Type B pancreatic cell (in vitro differentiated cells): ENCODE data around the gene TMSB15A. TPM values are rescaled to one million over a fixed set of nuclear protein-coding genes. Genes with fewer than 3 reads are reported as not detected.
"Not testable (repeated sequence)": the region's sequence is repeated elsewhere in the genome, so short reads cannot be mapped to it uniquely, and the experiment has no call there.

ENCODE experiments used
- DNase-seq: peaks from one replicate; pipeline ENCODE4 v3.0.0; 2021; ENCODE audit warnings: mixed read lengths; ENCODE audit not compliant: unreplicated experiment; ENCODE audit errors: extremely low spot score
- H3K27ac Mint-ChIP-seq: 2 replicates; pipeline ENCODE4 v1.8.0; 2021; ENCODE audit warnings: mild to moderate bottlenecking, mixed read lengths
- H3K27me3 Mint-ChIP-seq: 2 replicates; pipeline ENCODE4 v1.8.0; 2021; ENCODE audit warnings: mixed read lengths
- H3K36me3 Mint-ChIP-seq: 2 replicates; pipeline ENCODE4 v1.8.0; 2021; ENCODE audit warnings: mixed read lengths
- H3K4me1 Mint-ChIP-seq: one replicate; pipeline ENCODE4 v1.8.0; 2021; ENCODE audit warnings: mixed read lengths; ENCODE audit not compliant: unreplicated experiment
- H3K4me3 Mint-ChIP-seq: 2 replicates; pipeline ENCODE4 v1.8.0; 2021; ENCODE audit warnings: mild to moderate bottlenecking, mixed read lengths
- H3K9me3 Mint-ChIP-seq: 2 replicates; pipeline ENCODE4 v1.8.0; 2021; ENCODE audit warnings: mixed read lengths
- long read RNA-seq: library from polyadenylated mRNA; unstranded; transcript quantifications from one replicate; pipeline ENCODE4 v2.0.0, GENCODE V29; 2020
- total RNA-seq: library from RNA; stranded (reverse); gene quantifications from 2 replicates; pipeline ENCODE4 v1.2.1, GENCODE V29; 2021; ENCODE audit warnings: low replicate concordance
- TF ChIP-seq, protein P1 (sequence below): fragments of 200-600 bp; sonication (generic); conservative IDR thresholded peaks from 2 replicates; pipeline ENCODE4 v1.5.0; 2021; ENCODE audit warnings: antibody characterized with exemption, mild to moderate bottlenecking

Gene TMSB15A
- 13.2 and 109 TPM in 2 replicates for total RNA-seq
- long read RNA-seq, partial matches to known transcripts, result 0 of 4 reads
- long read RNA-seq, other reads (novel, unspliced or antisense), result 2 of 4 reads

DNA sequence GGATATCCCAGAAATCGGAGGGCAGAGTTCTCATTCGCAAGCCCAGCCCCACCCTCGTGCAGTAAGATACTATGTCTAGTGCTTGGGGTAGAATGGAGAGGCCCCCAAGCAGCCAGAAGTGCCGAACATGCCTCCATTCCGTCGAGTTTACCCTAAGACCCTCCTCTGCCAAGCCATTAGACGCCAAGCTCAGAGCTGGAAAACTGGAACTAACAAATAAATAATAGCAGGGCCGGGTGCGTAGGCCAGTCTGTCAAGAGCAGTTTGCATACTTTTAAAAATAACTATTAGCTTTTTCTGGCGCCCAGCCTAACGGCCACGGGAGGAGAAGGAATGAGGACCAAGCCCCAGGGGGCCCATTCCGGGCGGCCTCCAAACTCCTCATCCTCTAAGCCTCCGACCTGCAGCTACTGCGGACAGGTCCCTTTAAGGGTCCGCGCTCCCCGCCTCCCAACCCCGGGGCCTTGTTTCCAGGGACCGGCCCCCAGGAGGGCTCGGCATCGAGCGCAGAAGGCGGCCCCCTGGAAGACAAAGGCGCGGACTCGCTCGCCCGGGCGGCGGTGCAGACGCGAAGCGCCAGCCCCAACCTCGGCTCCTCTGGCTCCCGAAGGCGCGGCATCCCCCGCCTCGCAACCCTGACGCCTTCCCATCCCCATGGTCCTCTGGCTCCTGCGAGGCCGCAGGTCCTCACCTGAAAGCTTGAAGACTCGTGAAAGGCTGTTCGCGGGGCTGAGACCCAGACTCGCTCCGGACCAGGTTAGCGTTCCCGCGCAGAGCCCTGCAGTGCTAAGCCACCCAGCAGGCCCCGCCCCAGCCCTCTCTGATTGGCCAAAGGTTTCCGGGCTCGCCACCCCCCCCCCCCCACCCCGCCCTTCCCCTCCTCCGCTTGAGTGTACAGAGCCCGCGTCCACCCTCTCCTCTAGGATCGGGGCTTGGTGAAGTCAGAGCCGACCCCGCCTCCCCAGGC lies at the start of gene TMSB15A:
Gene TMSB15A (minus strand): TSS at position 765 of the 967 bp plus-strand sequence.
- H3K4me3 Mint-ChIP-seq, result peak within 1 kb of the TSS; percentile 91
- H3K4me1 Mint-ChIP-seq, result no peaks in the 10 kb centered on the region
- no peaks in the 10 kb centered on the region for H3K27me3 Mint-ChIP-seq
- peaks cover 18% of the 10 kb centered on the region for H3K36me3 Mint-ChIP-seq
- TF ChIP-seq, protein P1, sequence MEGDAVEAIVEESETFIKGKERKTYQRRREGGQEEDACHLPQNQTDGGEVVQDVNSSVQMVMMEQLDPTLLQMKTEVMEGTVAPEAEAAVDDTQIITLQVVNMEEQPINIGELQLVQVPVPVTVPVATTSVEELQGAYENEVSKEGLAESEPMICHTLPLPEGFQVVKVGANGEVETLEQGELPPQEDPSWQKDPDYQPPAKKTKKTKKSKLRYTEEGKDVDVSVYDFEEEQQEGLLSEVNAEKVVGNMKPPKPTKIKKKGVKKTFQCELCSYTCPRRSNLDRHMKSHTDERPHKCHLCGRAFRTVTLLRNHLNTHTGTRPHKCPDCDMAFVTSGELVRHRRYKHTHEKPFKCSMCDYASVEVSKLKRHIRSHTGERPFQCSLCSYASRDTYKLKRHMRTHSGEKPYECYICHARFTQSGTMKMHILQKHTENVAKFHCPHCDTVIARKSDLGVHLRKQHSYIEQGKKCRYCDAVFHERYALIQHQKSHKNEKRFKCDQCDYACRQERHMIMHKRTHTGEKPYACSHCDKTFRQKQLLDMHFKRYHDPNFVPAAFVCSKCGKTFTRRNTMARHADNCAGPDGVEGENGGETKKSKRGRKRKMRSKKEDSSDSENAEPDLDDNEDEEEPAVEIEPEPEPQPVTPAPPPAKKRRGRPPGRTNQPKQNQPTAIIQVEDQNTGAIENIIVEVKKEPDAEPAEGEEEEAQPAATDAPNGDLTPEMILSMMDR, result no peak
- no peak within 1 kb of the TSS for H3K27ac Mint-ChIP-seq
- peak; percentile 74 for DNase-seq
- H3K9me3 Mint-ChIP-seq, result no peaks in the 10 kb centered on the region

DNA sequence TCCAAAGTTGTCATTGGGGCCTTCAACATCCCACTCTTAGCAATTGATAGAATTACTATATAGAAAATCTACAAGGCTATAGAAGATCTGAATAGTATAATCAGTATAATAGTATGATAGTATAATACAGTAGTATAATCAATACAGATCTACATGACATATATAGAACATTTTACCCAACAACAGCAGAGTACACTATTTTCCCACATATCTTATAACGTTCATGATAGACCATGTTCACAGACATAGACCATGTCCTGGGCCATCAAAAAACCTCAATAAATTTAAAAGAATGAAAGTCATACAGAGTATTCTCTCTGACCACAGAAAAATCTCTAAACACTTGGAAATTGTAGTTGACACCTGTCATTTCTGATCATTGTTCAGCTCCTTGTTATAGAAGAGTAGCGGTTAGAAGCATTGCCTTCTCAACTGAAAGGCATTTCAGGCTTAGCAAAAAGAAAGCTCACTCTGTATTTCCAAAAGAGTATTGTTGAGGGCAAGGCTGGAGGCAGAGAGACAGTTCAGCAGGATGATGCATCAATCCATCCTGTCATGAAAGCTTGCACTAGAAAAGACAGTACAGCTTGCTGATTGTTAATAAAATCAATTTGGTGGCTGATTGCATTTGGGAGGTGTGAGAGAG lies 44.0 kb upstream of the TMSB15A start:
- no peak for DNase-seq
- Mint-ChIP-seq H3K4me3 (no peak overlapping the region), H3K27me3 (no peaks in the 10 kb centered on the region), H3K4me1 (no peaks in the 10 kb centered on the region), H3K9me3 (no peaks in the 10 kb centered on the region), H3K27ac (no peak overlapping the region), H3K36me3 (no peaks in the 10 kb centered on the region)
- TF ChIP-seq, protein P1, result no peak

DNA sequence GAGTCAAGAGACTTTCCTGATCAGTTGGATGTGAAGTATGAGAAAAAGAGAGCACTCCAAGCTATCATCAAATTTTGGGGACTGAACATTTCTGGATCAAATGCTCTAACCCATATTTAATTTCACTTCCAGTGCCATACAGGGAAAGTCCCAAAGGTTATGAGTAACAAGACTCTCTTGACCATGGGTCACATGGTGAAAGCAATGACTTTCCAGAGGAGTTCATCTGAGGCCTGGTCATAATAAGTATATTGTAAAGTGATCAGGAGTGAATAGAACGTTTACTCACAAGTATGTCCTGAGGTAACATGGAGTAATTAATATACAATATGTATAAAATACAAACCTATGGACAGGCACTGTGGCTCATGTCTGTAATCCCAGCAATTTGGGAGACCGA lies 42.1 kb upstream of the TMSB15A start:
- H3K4me1 Mint-ChIP-seq, result no peaks in the 10 kb centered on the region
- H3K27me3 Mint-ChIP-seq, result no peaks in the 10 kb centered on the region
- no peaks in the 10 kb centered on the region for H3K36me3 Mint-ChIP-seq
- TF ChIP-seq, protein P1, result no peak
- H3K4me3 Mint-ChIP-seq, result no peak overlapping the region
- no peaks in the 10 kb centered on the region for H3K9me3 Mint-ChIP-seq
- no peak overlapping the region for H3K27ac Mint-ChIP-seq
- no peak for DNase-seq

DNA sequence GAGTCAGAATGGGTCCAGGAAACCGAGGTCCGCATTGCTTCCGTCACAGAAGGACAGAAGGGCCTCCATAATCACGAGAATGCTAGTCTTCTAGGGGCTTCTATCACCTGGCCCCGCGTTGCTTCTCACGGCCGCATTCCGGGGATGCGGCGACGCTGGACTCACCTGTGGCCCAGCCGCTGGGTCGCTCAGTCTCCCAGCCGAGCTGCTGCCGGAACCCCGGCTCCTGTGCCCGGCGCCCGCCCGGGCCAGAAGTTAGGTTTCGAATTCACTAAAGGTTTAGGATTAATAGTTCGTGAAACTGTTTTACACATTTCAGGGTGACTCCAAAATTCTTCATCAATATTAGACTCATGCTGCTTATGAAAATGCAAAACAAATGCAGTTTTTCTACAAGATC lies 31.7 kb upstream of the TMSB15A start:
- Mint-ChIP-seq H3K9me3 (no peaks in the 10 kb centered on the region), H3K4me1 (no peaks in the 10 kb centered on the region), H3K4me3 (no peak overlapping the region), H3K36me3 (no peaks in the 10 kb centered on the region), H3K27ac (no peak overlapping the region), H3K27me3 (no peaks in the 10 kb centered on the region)
- no peak for DNase-seq
- TF ChIP-seq, protein P1, result no peak

DNA sequence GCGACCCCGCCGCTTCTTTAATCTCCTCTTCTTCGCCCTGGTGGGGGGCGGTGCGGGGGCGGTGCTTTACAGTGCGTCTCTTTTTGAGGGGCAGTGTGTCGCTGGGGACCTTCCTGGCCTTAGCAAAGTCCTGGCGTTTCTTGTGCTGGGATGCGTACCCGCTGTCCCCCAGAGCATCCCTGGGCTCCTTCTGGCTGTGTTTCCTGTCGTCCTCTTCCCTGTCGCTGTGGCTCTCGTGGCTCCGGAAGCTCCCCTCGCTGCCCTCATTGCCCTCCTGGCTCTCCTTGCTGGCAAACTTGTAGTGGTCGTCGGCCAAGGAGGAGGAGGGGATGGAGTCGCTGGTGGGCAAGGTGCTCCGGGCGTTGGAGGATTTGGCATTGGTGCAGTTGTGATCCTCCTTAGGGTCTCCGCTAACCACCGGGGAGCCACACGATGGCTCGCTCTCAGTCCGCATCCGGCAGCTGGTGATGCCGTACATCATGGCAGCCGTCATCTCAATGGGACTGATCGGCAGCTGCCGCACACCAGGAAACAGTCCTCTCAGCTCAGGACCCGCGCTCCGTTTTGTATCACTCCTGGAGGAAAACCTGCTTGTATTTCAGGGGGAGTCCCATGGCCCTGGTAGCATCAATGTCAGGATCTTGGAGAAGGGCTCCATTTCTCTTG lies 30.4 kb upstream of the TMSB15A start:
- Mint-ChIP-seq H3K9me3 (no peaks in the 10 kb centered on the region), H3K27me3 (no peaks in the 10 kb centered on the region), H3K27ac (no peak overlapping the region), H3K36me3 (no peaks in the 10 kb centered on the region), H3K4me3 (no peak overlapping the region), H3K4me1 (no peaks in the 10 kb centered on the region)
- no peak for DNase-seq
- TF ChIP-seq, protein P1, result no peak

DNA sequence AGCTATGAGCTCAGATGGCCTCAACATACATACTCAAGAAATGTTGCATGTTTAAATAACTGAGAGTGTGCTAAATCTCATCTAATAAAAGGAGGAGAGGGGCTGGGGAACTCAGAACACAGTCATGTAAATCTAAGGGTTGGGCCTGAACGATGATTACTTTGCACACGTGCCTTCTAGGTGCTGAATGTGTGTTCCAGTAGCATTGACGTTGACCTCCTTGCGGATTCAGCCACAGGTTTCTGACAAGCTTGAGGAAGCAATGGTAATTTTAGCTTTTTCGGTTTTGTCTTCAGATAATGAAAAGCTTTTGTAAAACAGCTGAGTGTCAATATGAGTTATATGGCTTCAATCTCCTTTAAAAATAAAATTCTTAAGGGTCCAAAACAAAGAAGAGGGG lies 29.6 kb upstream of the TMSB15A start:
- not testable (repeated sequence) for H3K4me3 Mint-ChIP-seq, H3K4me1 Mint-ChIP-seq, H3K27ac Mint-ChIP-seq, H3K36me3 Mint-ChIP-seq, DNase-seq, H3K27me3 Mint-ChIP-seq, H3K9me3 Mint-ChIP-seq
